Activated naive CD4-positive, alpha-beta T cell treated with anti-CD3 and anti-CD28 coated beads, Interleukin-2, amount 10 ng/mL, durations not matched to agents 7 days and 5 days (primary cell): ENCODE data around the gene CEP63.

Experiments
- CTCF ChIA-PET: fragments of 350-600 bp; sonication (Branson Sonifier 250); formaldehyde crosslinking; loops from one replicate; lab custom pipeline; 2021; ENCODE audit warnings: antibody characterized with exemption; lab: Charles Lee
- DNase-seq: peaks from one replicate; pipeline ENCODE4 v3.0.0-alpha.2; 2020
- H3K27ac Mint-ChIP-seq: one replicate; pipeline ENCODE4 v1.8.0; 2021; ENCODE audit warnings: mild to moderate bottlenecking, moderate library complexity, mixed read lengths
- H3K27me3 Mint-ChIP-seq: one replicate; pipeline ENCODE4 v1.8.0; 2021; ENCODE audit warnings: mild to moderate bottlenecking, mixed read lengths
- H3K36me3 Mint-ChIP-seq: one replicate; pipeline ENCODE4 v1.8.0; 2021; ENCODE audit warnings: mixed read lengths
- H3K4me1 Mint-ChIP-seq: one replicate; pipeline ENCODE4 v1.8.0; 2021; ENCODE audit warnings: mixed read lengths
- H3K4me3 Mint-ChIP-seq: one replicate; pipeline ENCODE4 v1.8.0; 2021; ENCODE audit warnings: mild to moderate bottlenecking, moderate library complexity, mixed read lengths
- H3K9me3 Mint-ChIP-seq: one replicate; pipeline ENCODE4 v1.8.0; 2021; ENCODE audit warnings: mixed read lengths

CEP63 gene

DNA sequence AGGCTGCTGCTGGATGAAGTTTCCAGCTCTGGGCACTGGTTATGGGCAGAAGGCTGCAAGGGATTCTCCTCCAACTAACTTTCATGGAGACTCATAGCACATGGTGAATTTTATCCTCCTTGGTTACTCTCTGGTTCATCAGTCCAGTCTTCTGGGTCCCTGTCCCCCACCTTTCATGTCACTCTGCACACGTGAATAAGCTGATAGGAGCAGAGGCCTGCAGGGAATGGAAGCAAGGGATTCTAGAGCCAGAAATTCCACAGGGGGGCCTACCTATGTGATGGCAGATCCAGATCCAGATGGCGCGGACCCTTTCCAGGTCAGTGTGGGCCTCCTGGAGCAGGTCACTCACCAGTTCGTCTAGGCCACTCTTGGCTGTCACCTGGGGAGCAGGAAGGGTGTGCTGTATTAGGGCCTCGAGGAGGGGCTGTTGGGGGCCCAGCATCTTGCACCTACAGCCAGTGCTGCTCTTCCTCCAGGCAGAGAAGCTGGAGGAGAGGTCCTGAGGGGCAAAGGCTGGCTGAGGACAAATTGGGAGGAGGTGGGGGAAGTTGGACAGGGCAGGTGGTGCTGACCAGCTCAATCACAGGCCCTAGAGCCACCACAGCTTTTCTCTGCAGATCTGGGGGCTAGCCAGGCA is 134.7 kb downstream of the CEP63 start:
- CTCF ChIA-PET = no interaction called here
- Mint-ChIP-seq H3K9me3 (no peaks in the 10 kb centered on the region), H3K27me3 (peaks cover 4% of the 10 kb centered on the region), H3K4me3 (no peak overlapping the region), H3K36me3 (no peaks in the 10 kb centered on the region), H3K27ac (no peak overlapping the region), H3K4me1 (no peaks in the 10 kb centered on the region)
- DNase-seq = no peak

DNA sequence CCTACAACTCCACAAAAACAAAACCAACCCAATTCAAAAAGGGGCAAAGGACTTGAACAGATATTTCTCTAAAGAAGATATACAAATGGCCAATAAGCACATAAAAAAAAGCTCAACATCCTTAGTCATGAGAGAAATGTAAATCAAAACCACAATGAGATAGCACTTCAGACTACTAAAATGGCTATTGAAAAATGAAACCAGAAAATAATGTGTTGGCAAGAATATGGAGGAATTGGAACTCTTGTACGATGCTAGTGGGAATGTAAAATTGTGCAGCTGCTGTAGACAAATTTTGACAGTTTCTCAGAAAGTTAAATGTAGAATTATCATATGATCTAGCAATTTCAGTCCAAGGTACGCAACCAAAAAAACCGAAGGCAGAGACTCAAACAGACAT is 136.0 kb downstream of the CEP63 start:
- Mint-ChIP-seq H3K4me3 (no peak overlapping the region), H3K36me3 (no peaks in the 10 kb centered on the region), H3K27me3 (peaks cover 4% of the 10 kb centered on the region), H3K4me1 (no peaks in the 10 kb centered on the region), H3K27ac (no peak overlapping the region), H3K9me3 (no peaks in the 10 kb centered on the region)
- no peak for DNase-seq
- CTCF ChIA-PET = no interaction called here

DNA sequence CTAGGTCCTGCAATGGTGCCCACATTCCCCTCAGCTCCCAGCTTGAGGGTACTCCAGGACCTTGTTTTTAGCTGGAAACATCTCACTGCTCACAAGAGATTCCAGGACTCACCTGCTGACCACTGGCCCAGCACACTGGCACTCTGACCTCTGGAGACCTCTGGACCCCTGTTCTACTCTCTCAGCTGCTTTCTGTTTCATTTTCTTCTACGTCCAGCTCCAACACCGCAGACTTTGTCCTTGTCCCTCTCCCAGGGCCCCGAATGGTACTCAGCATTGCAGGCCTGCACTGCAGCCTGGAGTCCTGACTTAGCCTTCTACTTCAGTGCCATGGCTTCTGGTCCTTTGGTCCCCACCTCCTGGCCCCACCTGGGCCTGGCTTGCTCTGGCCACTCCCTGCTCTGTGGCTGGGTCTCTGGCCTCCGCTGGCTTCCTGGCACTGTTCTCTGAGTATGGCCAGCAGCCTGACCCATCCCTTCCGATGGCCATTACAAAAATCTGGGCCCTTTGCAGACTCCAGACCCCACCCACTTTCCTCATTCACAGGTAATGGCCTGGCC is 137.0 kb downstream of the CEP63 start:
- H3K27ac Mint-ChIP-seq = no peak overlapping the region
- H3K27me3 Mint-ChIP-seq = peaks cover 4% of the 10 kb centered on the region
- DNase-seq = no peak
- no peaks in the 10 kb centered on the region for H3K36me3 Mint-ChIP-seq
- no peak overlapping the region for H3K4me3 Mint-ChIP-seq
- CTCF ChIA-PET = no interaction called here
- H3K4me1 Mint-ChIP-seq = no peaks in the 10 kb centered on the region
- no peaks in the 10 kb centered on the region for H3K9me3 Mint-ChIP-seq

DNA sequence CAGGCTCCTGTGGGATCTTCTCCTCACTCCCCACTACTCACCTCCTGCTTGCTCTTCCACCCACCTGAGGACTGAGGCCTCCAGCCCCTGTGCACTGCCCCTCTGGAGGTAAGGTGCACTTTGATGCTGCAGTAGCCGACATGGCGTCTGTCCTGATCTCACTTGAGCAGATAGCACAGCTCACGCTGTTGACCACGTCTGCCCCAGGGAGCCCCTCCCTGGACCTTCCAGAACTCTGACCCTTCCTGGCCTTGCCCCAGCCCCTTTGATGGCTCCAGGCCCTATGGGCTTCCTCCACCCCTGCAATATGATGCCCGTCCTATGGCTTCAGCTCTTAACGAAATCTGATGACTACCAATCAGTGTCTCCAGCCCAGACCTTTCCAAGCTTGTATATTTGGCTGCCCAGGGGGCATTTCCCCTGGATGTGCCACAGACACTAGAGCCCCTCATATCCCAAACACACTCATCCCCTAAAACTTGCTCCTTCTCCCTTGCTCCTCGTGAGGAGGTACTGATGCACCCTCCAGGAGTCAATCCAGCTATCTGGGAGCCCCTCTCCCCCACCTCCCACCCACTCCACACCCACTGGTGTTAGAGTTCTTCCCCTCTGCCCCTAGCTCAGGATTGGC is 137.9 kb downstream of the CEP63 start:
- no peak overlapping the region for H3K27ac Mint-ChIP-seq
- no peaks in the 10 kb centered on the region for H3K4me1 Mint-ChIP-seq
- H3K36me3 Mint-ChIP-seq = no peaks in the 10 kb centered on the region
- no peaks in the 10 kb centered on the region for H3K9me3 Mint-ChIP-seq
- CTCF ChIA-PET = interaction anchor here (1.8 kb wide), 1 partner anchor 23 kb away, joined by 5 read pairs; no protein-coding TSS in a partner anchor
- peaks cover 5% of the 10 kb centered on the region for H3K27me3 Mint-ChIP-seq
- H3K4me3 Mint-ChIP-seq = no peak overlapping the region
- DNase-seq = no peak
